ENCODE data around the gene ANKRD11.

Gene ANKRD11

GRCh38 chr16:89420204-89420603 is 70.2 kb downstream of the ANKRD11 start:
- TF ChIP-seq CTCF (IDR thresholded peaks at IDR 0.05; ENCODE audit: borderline replicate concordance, insufficient read depth, low read depth, low read length), result no peak
- H3K4me3 ChIP-seq (ENCODE audit: low read depth, low read length), result no peak overlapping the region

GRCh38 chr16:89418352-89418751 is 72.0 kb downstream of the ANKRD11 start:
- no peak for TF ChIP-seq CTCF (IDR thresholded peaks at IDR 0.05; ENCODE audit: borderline replicate concordance, insufficient read depth, low read depth, low read length)
- H3K4me3 ChIP-seq (ENCODE audit: low read depth, low read length), result no peak overlapping the region

- no peak for TF ChIP-seq CTCF (IDR thresholded peaks at IDR 0.05; ENCODE audit: borderline replicate concordance, insufficient read depth, low read depth, low read length)
- H3K4me3 ChIP-seq (ENCODE audit: low read depth, low read length), result no peak overlapping the region
Measured at GRCh38 chr16:89417352-89417751, 73.0 kb downstream of the ANKRD11 start.

- no peak for TF ChIP-seq CTCF (IDR thresholded peaks at IDR 0.05; ENCODE audit: borderline replicate concordance, insufficient read depth, low read depth, low read length)
- H3K4me3 ChIP-seq (ENCODE audit: low read depth, low read length), result no peak overlapping the region
Measured at GRCh38 chr16:89413811-89414585, 76.4 kb downstream of the ANKRD11 start.

- TF ChIP-seq CTCF (IDR thresholded peaks at IDR 0.05; ENCODE audit: borderline replicate concordance, insufficient read depth, low read depth, low read length), result no peak
- H3K4me3 ChIP-seq (ENCODE audit: low read depth, low read length), result no peak overlapping the region
Measured at GRCh38 chr16:89412811-89413210, 77.5 kb downstream of the ANKRD11 start.

GRCh38 chr16:89411335-89411850 is 79.0 kb downstream of the ANKRD11 start:
- TF ChIP-seq CTCF (IDR thresholded peaks at IDR 0.05; ENCODE audit: borderline replicate concordance, insufficient read depth, low read depth, low read length), result no peak
- no peak overlapping the region for H3K4me3 ChIP-seq (ENCODE audit: low read depth, low read length)

- no peak overlapping the region for H3K4me3 ChIP-seq (ENCODE audit: low read depth, low read length)
- no peak for TF ChIP-seq CTCF (IDR thresholded peaks at IDR 0.05; ENCODE audit: borderline replicate concordance, insufficient read depth, low read depth, low read length)
Measured at GRCh38 chr16:89410794-89411309, 79.5 kb downstream of the ANKRD11 start.
